T-helper 2 cell treated with Interferon-gamma antibody and Interleukin-4, amounts not matched to agents 100 ng/mL and 5 ng/mL, for 36 hours (primary cell): ENCODE results near the gene MEGF6. TPM values are rescaled to one million over a fixed set of nuclear protein-coding genes. Genes with fewer than 3 reads are reported as not detected.
"Not testable (repeated sequence)": the region's sequence is repeated elsewhere in the genome, so short reads cannot be mapped to it uniquely, and the experiment has no call there.

Experiments
- intact Hi-C: fragments of 100-400 bp; cut with micrococcal nuclease; formaldehyde crosslinking; loops from one replicate; pipeline ENCODE4 v1.15.1; 2023
- total RNA-seq: library from RNA; stranded (reverse); gene quantifications from 2 replicates; pipeline ENCODE4 v1.2.3, GENCODE V29; 2022

Gene MEGF6
- total RNA-seq, 1 donor from 2014 or later: 11.3 TPM

DNA sequence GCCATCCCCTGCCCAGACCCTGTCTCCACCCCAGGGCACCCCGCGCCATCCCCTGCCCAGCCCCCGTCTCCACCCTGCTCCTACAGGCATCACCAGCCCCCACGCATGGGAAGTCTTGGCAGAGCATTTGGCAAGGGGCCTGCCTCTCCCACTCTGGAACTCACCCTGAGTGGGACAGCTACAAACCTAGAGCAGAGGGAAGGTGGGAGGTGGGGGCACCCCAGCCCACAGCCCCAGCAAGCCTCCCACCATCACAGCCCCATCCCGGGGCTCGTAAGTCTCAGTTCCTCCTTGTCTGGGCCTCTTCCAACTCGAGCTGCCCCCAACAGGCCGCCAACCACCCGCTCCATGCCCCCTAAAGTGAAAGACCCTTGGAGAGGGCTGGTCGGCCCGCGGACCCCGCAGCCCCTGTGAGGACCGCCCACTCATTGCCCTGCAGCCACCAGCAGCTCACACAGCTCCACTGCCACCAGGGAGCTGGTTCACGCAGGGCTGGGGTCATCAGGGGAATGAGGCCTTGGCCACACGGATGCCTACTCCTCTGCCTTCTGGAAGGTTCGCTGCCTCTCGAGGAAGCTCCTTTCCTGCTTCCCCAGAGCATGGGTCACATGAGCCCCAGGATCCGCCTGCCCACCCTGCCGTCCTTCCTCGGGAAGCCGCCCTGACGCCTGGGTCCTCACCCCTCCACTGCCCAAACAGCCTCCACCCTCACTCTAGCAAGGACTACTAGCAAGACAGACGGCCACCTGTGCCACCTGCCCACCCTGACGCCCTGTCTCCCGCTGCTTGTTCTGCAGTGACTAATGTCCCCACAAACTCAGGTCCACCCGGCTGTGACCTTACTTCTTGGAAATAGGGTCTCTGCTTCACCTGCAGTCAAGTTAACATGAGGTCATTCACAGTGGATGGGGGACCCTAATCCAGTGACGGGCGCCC lies 14.4 kb downstream of the MEGF6 start:
- intact Hi-C loops: no loop called here

DNA sequence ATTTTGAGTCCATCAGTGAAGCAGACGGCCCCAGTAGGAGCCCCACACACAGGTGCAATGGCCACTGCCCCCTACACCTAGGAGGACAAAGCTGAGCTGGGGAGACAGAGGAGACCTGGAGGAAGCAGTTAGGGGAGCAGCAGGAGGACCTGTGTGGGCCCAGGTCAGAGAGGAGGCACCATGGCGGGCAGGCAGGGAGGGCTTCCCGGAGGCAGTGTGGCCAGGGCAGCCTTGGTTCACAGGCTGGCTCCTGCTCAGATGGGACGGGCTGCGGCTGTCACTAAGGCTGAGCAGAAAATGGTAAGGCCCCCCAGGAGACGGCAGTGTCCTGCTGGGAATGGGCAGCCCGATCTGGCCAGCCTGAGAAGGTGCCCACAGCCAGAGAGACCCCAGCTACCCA lies 15.4 kb downstream of the MEGF6 start:
- intact Hi-C loops: no loop called here

DNA sequence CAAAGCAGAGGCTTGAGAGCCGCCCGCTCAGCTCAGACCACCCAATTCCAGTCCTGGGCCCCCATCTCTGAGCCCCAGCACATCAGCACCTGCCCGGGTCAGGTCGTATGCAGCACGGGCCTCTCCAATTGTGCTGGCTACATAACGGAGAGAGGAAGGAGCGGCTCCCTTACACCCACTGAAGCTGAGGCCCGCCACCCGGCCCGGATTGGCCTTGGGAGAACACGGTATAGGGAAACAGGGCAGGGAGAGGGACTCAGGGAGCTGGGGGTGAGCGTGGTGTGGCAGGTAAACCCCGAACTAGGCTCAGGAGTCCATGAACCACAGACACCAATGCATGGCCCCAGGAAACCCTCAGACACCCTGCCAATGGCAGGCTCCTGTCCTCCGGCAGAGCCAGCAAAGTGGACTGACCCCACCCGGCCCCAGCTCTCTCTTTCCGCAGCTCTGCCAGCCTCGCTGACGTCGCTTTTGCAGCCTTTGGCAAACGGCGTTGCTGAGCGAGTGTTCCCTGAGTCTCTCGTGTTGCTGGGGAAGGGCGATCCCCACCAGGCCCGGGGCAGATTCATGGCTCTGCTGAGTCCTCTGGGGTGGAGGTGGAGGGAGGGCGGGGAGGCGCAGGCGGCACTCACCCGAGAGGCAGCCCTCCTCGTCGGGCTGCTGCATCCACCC lies 16.5 kb downstream of the MEGF6 start:
- intact Hi-C loops: no loop called here

DNA sequence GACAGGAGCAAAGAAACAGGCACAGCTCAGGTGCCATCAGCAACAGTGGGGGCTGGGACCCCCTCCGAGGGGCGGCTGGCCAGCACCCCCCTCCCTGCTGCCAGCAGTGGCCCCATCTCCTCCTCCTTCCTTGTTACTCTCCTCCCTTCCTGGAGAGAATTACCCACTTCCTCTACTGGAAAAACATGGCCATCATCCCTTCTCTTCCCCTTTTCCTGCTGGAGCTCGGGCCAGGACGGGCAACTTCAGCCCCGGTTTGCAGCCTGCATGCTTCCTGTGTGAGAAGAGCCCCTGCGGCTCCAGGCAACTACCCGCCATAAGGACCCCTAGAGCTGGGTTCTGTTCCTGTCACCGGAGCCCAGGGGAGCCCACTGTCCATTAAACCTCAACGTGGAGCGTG lies 17.6 kb downstream of the MEGF6 start:
- intact Hi-C loops: no loop called here

DNA sequence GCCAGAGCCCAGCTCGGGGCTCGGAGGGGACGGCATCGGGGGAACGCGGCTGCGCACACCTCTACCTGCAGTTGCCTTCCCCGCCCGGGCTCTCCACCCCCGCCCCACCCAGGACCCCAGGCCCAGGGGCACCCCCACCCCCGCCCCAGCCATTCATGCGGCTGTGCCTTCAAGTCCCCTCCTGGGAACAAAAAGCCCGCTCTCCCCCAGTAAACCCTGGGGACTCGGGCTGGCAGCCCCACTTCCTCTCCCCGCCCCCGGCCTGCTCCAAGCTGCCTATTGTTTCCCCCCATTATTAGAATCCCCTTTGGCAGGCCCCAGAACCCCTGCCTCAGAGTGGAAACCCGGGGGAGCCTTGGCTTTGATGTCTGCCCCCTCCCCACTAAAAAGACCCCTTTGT lies 18.0 kb downstream of the MEGF6 start:
- intact Hi-C loops: no loop called here

DNA sequence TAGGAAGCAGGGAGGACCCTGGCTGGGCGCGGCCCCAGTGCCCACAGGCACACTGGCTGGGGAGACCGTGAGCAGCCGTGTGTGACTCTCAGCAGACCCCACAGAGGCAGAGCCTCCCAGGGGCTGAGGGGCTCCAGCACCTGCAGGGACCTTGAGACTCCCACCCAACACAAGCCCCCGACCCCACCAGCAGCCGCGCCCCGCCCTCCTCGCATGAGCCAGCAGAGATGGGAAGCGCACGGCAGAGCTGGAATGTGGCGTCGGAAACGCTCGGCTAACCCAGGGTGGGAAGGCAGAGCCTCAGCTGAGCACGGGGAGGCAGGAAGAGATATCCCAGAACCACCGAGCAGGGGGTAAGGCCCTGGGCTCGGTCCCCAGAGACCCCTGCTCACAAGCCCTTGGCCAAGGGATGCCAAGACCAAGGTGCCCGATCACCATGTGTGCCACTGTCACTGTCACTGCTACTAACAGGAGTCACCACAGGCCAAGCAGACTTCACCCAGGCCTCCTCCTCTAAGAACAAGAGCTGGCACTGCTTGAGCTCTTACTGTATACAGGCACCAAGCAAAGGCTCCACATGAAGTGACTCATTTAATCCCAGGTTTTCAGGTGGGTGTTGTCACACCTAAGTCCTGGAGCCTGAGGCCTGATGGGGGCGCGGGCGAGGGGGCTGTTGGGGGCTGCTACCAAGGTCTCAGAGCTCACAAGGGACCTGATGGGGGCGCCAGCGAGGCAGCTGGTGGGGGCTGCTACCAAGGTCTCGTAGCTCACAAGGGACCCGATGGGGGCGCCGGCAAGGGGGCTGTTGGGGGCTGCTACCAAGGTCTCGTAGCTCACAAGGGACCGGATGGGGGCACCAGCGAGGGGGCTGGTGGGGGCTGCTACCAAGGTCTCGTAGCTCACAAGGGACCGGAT lies 20.1 kb downstream of the MEGF6 start:
- intact Hi-C loops: no loop called here

DNA sequence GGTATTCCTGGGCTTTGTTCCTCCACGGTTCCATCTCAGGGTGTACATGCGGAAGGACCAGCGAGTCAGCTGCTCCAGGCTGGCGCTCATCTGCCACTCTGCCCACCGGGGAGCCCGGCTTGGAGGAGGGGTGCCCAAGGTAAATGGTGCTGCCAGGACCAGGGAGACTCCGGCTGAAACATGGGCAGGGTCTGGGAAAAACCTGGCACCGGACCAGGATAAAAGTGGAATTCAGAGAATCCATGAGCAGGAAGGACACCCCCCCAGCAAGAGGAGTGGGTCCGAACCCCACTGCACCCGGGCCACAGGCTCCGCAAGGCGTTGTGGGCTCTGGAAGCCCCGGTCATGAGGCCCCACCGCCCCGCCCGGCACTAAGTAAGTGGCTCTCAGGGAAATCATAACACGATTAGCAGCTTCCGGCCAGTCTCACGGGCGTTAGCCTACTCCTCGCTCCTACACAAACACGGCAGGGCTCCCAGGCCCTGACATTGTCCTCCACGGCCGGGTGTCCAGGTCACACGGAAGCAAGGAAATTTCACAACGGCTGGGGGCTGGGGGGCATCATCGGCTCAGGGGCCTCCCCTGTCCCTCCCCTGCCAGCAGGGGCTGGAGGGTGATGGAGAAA lies 21.1 kb downstream of the MEGF6 start:
- intact Hi-C loops: no loop called here

DNA sequence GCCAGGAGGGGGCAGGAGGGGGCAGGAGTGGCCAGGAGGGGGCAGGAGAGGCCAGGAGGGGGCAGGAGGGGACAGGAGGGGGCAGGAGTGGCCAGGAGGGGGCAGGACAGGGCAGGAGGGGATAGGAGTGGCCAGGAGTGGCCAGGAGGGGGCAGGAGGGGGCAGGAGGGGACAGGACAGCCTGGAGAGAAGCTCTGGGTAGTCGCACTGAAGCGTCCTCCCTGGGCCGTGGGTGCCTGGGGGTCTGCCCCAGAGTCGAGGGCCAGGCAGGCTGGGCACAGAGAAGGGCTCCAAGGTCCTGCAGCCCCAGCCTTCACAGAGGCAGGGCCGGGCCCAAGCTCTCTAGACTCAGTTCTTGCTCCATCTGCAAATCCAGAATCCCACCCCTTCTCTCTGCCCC lies 22.9 kb downstream of the MEGF6 start:
- intact Hi-C loops: no loop called here

DNA sequence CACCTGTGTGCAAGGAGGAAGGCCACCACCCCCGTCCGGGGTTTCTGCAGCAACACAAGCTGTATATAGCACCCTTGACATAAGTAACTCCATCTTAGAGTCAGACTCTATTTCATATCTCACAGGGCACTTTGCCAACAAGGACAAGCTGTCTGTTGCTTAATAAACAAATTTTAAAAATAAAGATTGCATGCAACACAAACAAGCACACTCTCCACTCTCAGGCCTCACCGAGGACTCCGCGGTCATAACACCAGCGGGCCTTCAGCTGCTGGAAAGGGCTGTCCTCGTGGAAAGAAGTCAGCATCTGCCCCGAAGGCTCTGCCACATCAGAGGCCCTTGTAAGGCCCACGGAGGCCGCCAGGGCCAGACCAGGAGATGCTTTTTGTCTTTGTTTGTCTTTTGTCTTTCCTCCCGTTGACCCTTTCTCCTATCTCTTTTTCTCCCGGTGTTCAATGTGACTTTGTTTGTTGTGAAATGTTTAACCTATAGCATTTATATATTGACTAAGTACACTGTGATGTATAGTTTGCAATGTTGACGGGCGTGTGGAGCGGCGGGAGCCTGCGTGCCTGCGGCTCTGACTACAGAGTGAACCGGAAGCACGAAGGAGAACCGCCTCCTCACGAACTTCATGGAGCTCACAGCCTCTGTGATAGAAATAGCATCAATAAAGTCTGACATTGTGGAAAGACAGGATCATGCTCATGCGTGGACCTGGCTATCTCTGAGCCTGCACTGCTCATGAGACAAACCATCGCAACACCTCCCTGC lies 24.1 kb downstream of the MEGF6 start:
- intact Hi-C loops: no loop called here

DNA sequence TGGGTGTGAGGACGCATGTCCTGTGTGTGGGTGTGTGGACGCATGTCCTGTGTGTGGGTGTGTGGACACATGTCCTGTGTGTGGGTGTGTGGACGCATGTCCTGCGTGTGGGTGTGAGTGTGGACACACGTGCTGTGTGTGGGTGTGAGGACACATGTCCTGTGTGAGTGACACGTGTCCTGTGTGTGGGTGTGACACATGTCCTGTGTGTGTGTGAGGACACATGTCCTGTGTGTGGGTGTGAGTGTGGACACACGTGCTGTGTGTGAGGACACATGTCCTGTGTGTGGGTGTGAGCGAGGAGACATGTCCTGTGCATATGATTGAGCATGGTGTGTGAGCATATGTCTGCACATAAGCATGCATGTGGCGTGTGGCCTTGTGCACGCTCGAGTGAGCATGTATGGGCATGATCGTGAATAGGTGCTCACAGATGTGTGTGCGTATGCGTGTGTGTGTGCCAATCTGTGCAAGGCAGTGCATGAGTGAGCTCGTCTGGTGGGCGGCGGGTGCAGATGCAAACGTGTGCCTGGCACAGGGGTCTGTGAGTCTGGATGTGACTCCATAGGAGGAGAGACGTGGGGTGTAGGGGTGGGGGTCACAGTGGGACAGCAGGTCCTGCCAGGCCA lies 25.3 kb downstream of the MEGF6 start:
- intact Hi-C loops: no loop called here

DNA sequence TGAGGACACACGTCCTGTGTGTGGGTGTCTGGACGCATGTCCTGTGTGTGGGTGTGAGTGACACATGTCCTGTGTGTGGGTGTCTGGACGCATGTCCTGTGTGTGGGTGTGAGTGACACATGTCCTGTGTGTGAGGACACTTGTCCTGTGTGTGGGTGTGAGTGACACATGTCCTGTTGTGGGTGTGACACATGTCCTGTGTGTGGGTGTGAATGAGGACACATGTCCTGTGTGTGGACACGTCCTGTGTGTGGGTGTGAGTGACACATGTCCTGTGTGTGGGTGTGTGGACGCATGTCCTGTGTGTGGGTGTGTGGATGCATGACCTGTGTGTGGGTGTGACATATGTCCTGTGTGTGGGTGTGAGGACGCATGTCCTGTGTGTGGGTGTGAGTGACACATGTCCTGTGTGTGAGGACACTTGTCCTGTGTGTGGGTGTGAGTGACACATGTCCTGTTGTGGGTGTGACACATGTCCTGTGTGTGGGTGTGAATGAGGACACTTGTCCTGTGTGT lies 25.9 kb downstream of the MEGF6 start:
- intact Hi-C loops: not testable (repeated sequence)

DNA sequence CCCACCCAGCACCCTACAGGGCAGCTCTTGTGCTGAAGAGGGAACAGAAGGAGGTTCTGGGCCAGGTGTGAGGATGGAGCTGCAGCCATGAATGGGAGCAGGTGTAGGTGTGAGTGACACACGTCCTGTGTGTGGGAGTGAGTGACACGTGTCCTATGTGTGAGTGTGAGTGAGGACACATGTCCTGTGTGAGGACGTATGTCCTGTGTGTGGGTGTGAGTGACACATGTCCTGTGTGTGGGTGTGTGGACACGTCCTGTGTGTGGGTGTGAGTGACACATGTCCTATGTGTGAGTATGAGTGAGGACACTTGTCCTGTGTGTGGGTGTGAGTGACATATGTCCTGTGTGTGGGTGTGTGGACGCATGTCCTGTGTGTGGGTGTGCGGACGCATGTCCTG lies 26.4 kb downstream of the MEGF6 start:
- intact Hi-C loops: no loop called here

DNA sequence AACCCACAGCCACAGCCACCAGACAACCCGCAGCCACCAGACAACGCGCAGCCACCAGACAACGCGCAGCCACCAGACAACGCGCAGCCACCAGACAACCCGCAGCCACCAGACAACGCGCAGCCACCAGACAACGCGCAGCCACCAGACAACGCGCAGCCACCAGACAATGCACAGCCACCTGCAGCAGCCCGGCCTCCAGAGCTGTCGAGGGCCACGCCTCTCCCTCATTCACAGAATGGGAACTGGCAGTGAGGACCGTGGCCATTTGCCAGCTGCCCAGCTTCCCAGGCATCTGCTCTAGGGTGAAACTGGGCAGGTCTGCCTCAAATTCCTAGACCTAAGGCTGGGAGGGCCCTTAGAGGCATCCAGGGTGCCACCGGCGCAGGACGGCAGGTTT lies 27.6 kb downstream of the MEGF6 start:
- intact Hi-C loops: not testable (repeated sequence)

DNA sequence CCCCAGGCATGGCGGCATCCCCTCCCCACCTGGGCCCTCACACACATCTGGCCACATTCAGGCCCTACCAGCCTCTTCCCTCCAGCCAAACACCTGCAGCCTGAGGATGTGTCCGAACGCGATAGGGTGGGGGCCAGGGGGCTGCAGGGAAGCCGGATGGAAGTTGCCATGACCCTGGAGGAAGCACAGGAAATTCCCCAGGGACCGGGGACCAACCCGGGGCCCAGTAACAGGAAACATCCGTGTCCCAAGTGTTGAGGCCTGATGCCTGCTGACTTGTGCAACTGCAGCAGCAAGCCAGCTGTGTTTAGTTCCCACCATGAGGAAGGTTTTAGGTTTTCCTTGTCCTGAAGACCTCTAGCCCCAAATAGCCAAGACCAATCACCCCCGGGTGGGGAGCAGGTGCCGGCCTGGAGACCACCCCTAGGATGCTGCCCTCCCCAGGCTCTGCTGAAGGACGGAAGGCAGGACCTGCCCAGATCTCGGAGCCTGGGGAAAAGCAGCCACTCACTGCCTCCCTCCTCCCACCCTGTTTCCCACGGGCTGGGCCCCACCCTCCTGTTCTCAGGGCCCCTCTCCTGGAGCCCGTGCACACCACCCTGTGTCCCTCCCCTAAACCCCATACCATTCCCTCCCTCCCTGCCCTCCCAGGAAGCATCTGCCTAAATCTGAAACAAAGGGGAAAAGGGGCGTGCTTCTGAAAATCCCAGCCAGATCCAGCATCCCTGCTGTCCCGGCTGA lies 29.8 kb downstream of the MEGF6 start:
- intact Hi-C loops: no loop called here

DNA sequence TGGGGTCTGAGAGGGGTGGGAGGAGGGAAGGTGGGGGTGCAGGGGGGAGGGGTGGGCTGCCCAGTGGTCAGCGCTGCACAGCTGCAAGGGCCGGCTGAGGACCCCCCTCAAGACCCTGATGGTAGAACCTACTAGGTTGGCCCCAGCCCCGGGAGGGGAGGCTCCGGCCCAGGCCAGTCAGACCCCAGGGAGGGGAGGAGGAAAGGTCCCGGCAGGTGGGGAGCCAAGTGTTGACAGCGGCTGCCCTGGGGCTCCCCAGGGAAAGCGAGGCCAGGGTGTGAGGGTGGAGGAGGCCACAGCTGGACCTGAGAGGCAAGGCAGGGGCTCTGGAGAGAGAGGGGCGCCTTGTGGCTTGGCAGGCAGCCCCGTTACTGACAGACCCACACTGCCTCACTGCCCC lies 31.1 kb downstream of the MEGF6 start:
- intact Hi-C loops: no loop called here

DNA sequence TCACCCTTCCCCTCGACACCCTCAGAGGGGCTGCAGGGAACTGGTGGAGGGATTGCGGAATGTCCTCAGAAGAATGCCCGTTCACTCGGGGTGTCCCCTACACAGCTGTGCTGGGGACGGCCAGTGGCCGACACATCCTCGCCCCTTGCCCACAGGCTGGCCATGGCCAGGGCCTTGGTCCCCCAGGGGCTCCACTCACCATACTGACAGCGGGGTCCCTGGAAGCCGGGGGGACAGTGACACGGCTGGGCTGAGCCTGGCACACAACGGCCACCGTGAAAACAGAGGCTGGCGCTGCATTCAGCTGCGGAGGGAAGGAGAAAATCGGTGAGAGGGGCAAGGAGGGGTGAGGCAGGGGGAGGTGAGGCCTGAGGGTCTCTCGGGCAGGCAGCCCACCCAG lies 31.7 kb downstream of the MEGF6 start:
- intact Hi-C loops: no loop called here

DNA sequence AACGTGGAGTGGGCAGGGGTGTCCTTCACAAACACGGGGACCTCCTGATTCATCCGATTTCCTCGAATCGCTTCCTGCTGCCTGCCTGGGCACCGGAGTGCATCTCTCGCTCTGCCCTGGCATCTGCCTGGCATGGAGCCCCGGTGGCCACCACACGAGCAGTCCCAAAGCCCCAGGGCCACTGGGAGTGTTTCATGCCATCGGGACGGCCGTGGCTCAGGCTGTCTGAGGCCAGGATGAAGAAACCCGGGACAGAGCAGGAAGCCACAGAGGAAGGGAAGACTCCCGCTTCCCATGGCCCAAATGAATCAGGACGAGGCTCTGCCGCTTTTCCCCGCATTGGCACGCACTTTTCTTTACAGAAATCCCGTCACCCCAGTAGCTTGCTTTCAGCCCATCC lies 32.4 kb downstream of the MEGF6 start:
- intact Hi-C loops: no loop called here

DNA sequence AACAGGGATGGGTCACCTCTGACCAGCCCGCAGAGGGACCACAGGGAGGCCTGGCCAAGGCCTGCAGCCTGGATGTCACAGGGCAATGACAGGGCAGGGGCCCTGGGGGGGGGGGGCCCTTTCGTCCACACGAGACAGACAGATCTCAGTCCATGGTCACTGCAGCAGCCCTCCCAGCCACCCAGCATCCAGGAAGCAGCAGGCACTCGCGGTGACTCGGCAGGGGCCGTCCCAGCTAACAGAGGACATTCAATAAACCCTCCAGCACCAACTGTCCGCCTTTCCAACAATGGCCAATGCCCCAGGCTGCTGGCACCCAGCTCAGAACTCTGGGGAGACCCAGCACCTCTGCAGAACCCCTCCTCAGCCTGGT lies 32.9 kb downstream of the MEGF6 start:
- intact Hi-C loops: no loop called here
